GM18951 (cell line): ENCODE results near the gene ICA1.
"Not testable (repeated sequence)": the region's sequence is repeated elsewhere in the genome, so short reads cannot be mapped to it uniquely, and the experiment has no call there.

Experiments
- POLR2A ChIP-seq: IDR thresholded peaks from 4 replicates; pipeline ENCODE4 v1.6.1; 2011; ENCODE audit warnings: mild to moderate bottlenecking; ENCODE audit not compliant: insufficient read length, insufficient read depth; ENCODE audit errors: extremely low read depth
- in situ Hi-C: fragments of 300-500 bp; cut with MboI; formaldehyde crosslinking; loops from one replicate; pipeline ENCODE4 v1.12.0; 2022; ENCODE audit warnings: low sequenced_read_pairs, mixed read lengths, inconsistent platforms; ENCODE audit not compliant: unreplicated experiment

ICA1 gene

DNA sequence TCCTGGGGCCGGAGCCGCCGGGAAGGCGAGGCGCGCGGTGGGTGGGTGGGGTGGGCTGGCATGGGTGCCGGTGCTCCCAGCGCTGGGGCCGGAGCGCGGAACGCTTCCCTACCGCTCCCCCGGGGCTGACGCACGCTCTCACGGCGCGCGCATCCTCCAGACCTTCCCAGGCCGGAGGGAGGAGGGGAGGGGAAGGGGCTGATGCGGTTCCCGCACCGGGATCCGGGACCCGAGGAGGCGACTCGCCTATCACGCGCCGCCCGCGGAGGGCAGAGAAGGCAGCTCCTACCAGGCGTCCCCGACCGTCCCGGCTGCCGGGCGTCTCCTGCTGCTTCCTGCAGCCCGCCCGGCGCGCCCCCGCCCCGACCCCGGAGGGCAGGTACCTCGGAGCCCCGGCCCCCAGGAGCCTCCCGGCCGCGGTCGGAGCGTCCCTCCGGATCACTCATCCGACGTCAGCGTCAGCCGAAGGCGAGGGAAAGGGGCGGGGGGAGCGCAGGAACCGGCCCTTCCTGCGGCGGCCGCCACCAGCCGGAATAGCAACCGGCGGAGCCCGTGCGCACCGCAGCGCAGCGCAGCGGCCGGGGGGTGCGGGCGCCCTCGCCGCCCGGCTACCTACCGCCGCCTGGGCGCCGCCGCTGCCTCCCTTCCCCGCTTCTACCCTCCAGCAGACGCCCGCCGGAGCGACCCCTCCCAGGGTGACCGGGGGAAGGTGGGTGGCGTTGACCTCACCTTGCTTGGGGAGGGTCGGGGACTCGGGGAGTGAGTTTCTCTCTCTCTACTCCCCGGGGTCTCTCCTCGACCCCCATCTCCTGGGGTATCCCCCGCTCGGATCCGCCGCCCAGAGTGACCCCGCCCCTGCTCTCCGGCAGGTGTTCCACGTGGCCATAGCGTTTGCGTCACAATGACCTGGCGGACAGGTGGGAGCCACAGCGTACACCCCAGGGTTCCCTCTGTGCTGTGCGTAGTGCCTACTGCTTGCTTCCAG is at the start of gene ICA1:
Gene ICA1, minus strand, starts transcription at position 457 of the 985 bp plus-strand sequence. CDS start 26,241 bp downstream, outside the sequence.
- no peak for TF ChIP-seq POLR2A
- in situ Hi-C loops = no loop called here

DNA sequence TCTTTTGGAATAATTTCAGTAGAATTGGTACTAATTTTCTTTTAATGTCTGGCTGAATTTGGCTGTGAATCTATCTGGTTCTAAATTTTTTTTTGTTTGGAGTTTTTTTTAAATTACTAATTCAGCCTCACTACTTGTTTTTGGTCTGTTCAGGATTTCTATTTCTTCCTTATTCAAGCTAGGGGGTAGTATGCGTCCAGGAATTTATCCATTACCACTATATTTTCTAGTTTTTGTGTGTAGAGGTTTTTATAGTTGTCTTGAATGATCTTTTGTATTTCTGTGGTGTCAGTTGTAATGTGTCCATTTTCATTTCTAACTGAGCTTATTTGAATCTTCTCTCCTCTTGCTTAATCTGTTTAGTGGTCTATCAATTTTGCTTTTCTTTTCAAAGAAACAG is 48.9 kb upstream of the ICA1 start:
- in situ Hi-C loops = no loop called here
- no peak for TF ChIP-seq POLR2A

DNA sequence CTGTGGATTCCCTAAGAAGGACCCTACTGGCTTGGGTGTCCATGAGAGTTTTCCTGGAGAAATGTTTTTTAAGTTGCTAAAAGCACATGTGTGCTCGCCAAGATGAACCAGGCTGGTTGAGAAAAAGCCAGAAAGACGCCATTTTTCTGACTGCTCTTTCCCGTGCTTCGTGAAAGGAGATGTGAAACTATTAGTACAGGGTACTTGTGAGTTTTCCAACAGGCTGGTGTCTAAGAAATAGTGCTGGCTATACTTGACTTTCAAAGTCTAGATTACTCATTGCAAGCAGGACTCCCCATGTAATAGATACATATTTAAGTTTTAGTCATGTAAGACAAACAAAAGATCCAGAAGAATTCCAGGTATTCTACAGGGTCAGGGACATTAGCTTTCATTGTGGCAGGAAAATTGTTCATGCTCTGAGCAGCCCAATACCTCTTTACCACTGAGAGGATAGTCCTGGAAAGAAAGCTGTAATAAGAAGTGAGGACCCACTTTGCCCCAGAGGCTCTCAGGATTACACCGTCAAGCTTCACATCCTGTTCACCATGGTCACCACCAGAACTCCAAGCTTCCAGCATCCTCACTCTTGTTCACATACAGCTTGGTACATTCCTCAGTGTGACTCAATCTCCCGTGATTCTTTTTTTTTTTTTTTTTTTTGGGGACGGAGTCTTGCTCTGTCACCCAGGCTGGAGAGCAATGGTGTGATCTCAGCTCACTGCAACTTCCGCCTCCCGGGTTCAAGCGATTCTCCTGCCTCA is 43.8 kb upstream of the ICA1 start:
- TF ChIP-seq POLR2A = no peak
- in situ Hi-C loops = no loop called here

DNA sequence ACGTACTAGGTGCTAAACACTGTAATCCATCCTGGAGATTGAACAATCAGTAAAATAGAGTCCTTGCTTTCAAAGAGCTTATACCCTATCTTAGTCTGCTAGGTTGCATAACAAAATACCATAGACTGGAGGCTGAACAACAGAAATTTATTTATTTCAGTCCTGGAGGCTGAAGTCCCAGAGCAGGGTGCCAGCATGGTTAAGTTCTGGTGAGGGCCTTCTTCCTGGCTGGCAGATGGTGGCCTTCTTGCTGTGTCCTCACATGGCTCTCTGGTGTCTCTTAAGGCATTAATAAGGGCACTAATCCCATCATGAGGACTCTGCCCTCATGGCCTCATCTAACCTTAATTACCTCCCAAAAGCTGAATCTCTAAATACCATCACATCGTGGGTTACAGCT is 43.1 kb upstream of the ICA1 start:
- in situ Hi-C loops = no loop called here
- TF ChIP-seq POLR2A = no peak

DNA sequence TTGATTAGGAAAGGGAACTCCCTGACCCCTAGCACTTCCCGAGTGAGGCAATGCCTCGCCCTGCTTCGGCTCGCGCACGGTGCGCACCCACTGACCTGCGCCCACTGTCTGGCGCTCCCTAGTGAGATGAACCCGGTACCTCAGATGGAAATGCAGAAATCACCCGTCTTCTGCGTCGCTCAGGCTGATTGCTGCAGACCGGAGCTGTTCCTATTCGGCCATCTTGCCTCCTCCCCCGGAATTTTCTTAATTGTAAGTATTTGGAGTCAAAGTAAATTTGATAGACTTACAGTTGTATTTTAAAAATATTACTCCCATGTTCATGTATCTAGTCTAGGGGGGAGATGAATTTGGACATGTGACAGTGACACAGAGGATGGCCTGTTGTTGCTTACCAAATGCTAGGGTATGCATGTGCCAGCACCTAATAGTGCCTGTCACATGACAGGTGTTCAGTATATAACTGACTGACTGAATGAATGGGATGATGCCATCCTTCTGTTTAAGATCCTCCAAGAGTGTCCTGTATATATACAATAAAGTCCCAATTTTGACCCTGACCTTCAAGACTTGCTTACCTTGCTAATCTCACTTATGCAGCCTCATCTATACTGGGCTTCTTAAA is 42.0 kb upstream of the ICA1 start:
- TF ChIP-seq POLR2A = no peak
- in situ Hi-C loops = no loop called here

DNA sequence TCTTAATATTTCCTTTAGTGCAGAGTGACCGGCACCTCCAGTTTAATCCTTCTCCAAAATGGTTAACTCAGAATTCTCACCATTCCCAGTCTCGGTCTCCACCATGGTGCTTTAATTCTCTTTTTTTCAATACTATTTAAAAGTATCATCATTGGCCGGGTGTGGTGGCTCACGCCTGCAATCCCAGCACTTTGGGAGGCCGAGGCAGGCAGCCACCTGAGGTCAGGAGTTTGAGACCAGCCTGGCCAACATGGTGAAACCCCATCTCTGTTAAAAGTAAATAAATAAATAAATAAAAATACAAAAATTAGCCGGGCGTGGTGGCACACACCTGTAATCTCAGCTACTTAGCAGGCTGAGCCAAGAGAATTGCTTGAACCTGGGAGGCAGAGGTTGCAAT is 35.1 kb upstream of the ICA1 start:
- in situ Hi-C loops = not testable (repeated sequence)

DNA sequence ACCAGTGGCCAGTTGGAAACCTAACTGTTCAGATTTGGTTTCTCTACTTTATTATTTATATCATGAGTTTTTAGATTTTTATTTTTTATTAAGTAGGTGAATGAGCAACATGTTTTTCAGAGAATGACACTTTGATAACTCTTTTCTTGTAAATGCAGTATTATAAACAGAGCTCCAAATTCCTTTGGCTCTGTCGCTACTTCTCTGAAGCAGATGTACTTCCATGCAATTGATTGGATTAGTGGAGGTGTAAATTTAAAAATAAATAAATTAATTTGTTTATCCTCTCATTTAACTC is 34.3 kb upstream of the ICA1 start:
- in situ Hi-C loops = no loop called here
- no peak for TF ChIP-seq POLR2A

DNA sequence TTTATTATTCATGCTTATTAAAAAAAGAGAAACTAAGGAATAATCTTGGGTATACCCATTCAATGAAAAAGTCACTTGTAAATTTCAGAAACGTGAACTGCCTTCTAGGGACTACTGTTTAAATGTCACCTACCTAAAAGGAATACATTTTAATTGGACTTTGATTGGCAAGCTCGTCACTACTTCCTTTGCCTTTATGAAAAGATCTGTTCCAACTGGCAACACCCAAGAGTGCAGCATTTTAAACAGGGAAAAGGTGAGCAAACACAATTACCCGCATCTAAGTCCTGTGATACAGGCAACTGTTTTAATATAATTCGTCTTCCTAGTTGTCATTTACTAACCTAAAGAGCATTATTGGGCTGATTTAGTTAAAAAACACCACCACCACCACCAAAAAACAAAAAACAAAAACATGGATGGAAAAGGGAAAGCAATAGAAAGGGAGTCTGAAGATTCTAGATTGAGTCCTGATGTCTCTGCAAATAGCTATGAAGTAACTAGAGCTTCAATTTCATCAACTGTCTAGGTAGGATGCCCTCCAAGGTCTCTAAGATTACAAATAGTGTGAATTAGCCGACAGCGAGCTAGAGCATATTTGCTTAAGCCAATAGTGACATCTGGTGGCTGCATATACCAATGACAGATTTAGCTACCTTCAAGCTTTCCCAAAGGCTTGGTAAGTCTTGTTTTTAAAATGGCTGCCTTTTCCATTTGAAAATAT is 33.8 kb upstream of the ICA1 start:
- in situ Hi-C loops = no loop called here
- no peak for TF ChIP-seq POLR2A

DNA sequence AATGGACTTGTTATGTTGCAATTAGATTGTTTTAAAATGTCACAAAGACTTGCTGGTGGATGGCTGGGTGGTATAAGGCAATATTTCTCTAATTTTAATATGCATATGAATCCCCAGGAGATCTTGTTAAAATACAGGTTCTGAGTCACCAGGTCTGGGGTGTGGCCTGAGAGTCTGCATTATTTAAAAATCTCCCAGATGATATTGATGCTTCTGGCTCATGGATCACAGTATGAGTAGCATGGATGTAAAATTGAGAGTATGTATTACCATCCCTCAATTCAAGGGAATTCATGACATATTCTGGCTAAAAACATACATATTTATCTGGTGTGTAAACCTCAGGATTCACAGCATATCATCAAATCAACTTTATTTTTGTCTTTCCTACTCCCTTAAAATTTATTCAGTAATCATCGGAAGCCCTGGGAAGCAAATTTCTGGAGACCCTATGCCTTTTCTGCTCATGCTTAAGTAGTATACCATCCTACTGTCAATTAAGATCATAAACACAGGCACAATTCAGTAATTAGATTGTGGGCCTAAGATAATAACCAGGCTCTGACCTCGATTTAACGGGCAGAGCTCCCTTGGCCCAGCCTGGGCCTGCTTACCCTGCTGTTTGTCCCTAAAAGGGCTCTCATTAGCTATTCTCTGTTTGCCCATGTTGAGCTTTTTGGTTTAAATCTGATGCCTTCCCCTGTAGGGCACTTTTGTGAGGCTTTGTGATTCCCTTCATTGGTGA is 29.6 kb upstream of the ICA1 start:
- in situ Hi-C loops = no loop called here
- no peak for TF ChIP-seq POLR2A

DNA sequence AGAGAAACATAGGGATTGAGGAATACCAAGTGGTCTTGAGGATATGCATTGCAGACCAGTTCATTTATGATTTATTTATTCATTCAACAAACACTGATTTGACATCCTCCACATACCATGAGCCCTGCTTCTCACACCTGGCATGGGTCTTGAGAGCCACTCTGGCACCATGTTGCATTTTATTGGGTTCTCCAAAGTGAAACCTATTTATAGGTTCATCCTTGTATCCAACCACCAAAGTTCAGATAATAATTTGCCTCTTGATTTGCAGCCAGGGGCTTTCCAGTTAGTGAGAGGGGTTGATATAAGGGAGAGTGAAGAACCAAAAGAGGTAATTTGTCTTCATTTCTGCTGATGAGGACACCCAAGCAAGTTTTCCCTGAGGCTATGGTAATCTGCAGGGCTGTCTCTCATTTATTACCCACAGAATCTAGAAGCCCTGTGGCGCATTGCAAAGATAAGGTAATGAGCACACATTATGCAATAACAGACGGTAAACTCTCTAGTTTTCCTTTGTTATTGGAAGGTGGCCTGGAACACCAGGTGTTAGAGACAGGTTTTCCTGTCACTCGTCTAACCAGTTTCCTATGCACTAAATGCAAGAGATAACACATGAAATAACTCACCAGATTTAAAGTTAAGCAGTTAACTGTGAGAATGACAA is 28.8 kb upstream of the ICA1 start:
- in situ Hi-C loops = no loop called here

DNA sequence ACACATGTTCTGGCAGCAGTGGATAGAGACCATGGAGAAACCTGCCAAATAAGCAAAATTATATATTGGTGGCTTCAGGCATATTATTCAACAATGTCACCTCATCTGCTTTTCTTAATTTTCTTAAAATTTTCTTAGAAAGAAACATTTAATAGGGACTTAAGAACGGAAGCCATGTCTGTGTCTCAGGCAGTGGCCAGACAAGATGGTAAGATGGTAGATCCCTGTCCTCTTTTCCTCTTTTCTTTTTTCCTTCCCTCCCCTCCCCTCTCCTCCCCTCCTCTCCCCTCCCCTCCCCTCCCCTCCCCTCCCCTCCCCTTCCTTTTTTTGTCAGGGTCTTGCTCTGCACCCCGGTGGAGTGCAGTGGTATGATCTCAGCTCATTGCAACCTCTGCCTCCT is 24.2 kb upstream of the ICA1 start:
- in situ Hi-C loops = no loop called here
- TF ChIP-seq POLR2A = no peak

More for the DNA sequence above, 28.8 kb upstream of the ICA1 start:
- no peak for TF ChIP-seq POLR2A

DNA sequence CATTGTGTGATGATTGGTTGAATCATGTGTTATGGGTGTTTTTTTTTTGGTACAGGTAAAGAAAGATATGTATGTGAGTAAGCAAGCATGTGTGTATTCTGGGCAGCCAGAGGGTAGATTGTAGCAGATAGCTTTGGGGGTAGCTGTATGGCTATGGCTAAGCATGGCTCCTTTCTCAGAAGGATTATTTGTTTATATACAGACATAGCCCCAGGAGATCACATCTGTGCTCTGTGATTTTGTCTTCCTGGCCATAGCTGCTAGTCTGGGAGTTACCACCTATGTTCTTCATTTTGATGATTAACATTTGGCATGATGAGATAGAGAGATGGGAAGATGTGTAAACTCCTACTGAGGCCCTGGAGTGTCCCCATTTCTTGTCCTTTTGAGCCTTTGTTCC is 23.2 kb upstream of the ICA1 start:
- in situ Hi-C loops = no loop called here
- TF ChIP-seq POLR2A = no peak
